Hematopoietic multipotent progenitor cell treated with erythropoietin and hydrocortisone succinate and interleukin-3 and kit ligand, for 15 days (in vitro differentiated cells): ENCODE data around the gene SND1.
A peak's percentile ranks its signal among the peaks of the same experiment; 100 is the strongest.

Source experiments
- DNase-seq: peaks from one replicate; pipeline ENCODE4 v3.0.0-alpha.2; 2015; ENCODE audit warnings: low spot score

SND1 gene

GRCh38 chr7:128021366-128021765 lies 369.4 kb downstream of the SND1 start:
- no peak for DNase-seq

GRCh38 chr7:128022631-128023532 lies 370.9 kb downstream of the SND1 start:
- no peak for DNase-seq

GRCh38 chr7:128024151-128024550 lies 372.2 kb downstream of the SND1 start:
- no peak for DNase-seq

- DNase-seq: no peak
These were observed 373.4 kb downstream of the SND1 start for GRCh38 chr7:128025380-128025779.

GRCh38 chr7:128025819-128026218 lies 373.8 kb downstream of the SND1 start:
- no peak for DNase-seq

- DNase-seq: no peak
These were observed 374.6 kb downstream of the SND1 start for GRCh38 chr7:128026551-128026950.

- DNase-seq: no peak
These were observed 375.5 kb downstream of the SND1 start for GRCh38 chr7:128027485-128027980.

- no peak for DNase-seq
These were observed 377.5 kb downstream of the SND1 start for GRCh38 chr7:128029405-128029995.

GRCh38 chr7:128030263-128030653 lies 378.3 kb downstream of the SND1 start:
- DNase-seq: no peak

- DNase-seq: peak; percentile 12
These were observed 378.9 kb downstream of the SND1 start, which contains the start of gene LRRC4 for GRCh38 chr7:128030654-128031611. Gene LRRC4, minus strand, starts transcription at chr7:128031437. Its CDS starts 797 bp downstream, at chr7:128030640.

GRCh38 chr7:128031901-128032604 lies 380.1 kb downstream of the SND1 start:
- peak; percentile 30 for DNase-seq

- DNase-seq: no peak
These were observed 380.7 kb downstream of the SND1 start for GRCh38 chr7:128032605-128033235.

- no peak for DNase-seq
These were observed 381.3 kb downstream of the SND1 start for GRCh38 chr7:128033246-128033645.

- no peak for DNase-seq
These were observed 382.8 kb downstream of the SND1 start for GRCh38 chr7:128034825-128035224.

GRCh38 chr7:128035712-128036111 lies 383.7 kb downstream of the SND1 start:
- DNase-seq: no peak

GRCh38 chr7:128036226-128036940 lies 384.4 kb downstream of the SND1 start:
- DNase-seq: no peak

GRCh38 chr7:128037081-128037480 lies 385.1 kb downstream of the SND1 start:
- no peak for DNase-seq

GRCh38 chr7:128037880-128038619 lies 386.1 kb downstream of the SND1 start:
- DNase-seq: no peak

GRCh38 chr7:128039544-128039953 lies 387.6 kb downstream of the SND1 start:
- DNase-seq: no peak
